Measurements from ENCODE around the gene KCTD21. TPM values are rescaled to one million over a fixed set of nuclear protein-coding genes. Genes with fewer than 3 reads are reported as not detected.
A peak's percentile ranks its signal among the peaks of the same experiment; 100 is the strongest.

Gene KCTD21
- total and polyA plus RNA-seq, 4 donors, result 5.8 to 12.6 (median 9.2) TPM

GRCh38 chr11:78163828-78164227 is 24.6 kb downstream of the KCTD21 start:
- Histone ChIP-seq H3K27me3 (ENCODE audit: control insufficient read depth in 4 of 4, insufficient read depth in 4 of 4, low read length in 3 of 4) (no peaks in the 10 kb centered on the region), H3K9me3 (ENCODE audit: control insufficient read depth in 4 of 4, low read length in 3 of 4) (no peaks in the 10 kb centered on the region), H3K4me3 (ENCODE audit: low read depth in 1 of 3, low read length in 3 of 3) (no peak overlapping the region), H3K4me1 (ENCODE audit: control insufficient read depth in 4 of 4, insufficient read depth in 4 of 4, low read length in 3 of 4) (peaks cover 21 to 67% (median 56%) of the 10 kb centered on the region in 4 donors), H3K36me3 (ENCODE audit: control insufficient read depth in 4 of 4, insufficient read depth in 3 of 4, low read depth in 1 of 4, low read length in 3 of 4) (no peaks in the 10 kb centered on the region), H3K9ac (ENCODE audit: low read depth in 1 of 2, low read length in 2 of 2) (peak overlapping the region; percentile 15 to 29), H3K27ac (ENCODE audit: low read depth in 1 of 2, low read length in 2 of 2) (peak overlapping the region; percentile 23 to 61)
- no peak for TF ChIP-seq FOXA1 (IDR thresholded peaks at IDR 0.05)
- TF ChIP-seq EGR1 (IDR thresholded peaks at IDR 0.05; ENCODE audit: low read depth in 2 of 2), result peak in 1 of 2 donors; percentile 56
- TF ChIP-seq TAF1 (conservative IDR thresholded peaks at IDR 0.05), result no peak
- TF ChIP-seq ATF3 (IDR thresholded peaks at IDR 0.05), result peak; percentile 20
- peak; percentile 20 for TF ChIP-seq HNF4G (IDR thresholded peaks at IDR 0.05)
- no peak for TF ChIP-seq GABPA (IDR thresholded peaks at IDR 0.05 in 1 of 2, conservative IDR thresholded peaks at IDR 0.05 in 1 of 2)
- peak; percentile 46 to 56 for TF ChIP-seq HNF4A (conservative IDR thresholded peaks at IDR 0.05)
- TF ChIP-seq REST (IDR thresholded peaks at IDR 0.05), result no peak
- peak; percentile 37 to 82 for TF ChIP-seq JUND (IDR thresholded peaks at IDR 0.05)
- peak; percentile 20 for TF ChIP-seq MAX (IDR thresholded peaks at IDR 0.05)
- peak; percentile 77 for TF ChIP-seq SP1 (IDR thresholded peaks at IDR 0.05)
- TF ChIP-seq RXRA (IDR thresholded peaks at IDR 0.05), result peak; percentile 91 to 92
- TF ChIP-seq ZBTB33 (IDR thresholded peaks at IDR 0.05), result no peak
- no peak for TF ChIP-seq CTCF (IDR thresholded peaks at IDR 0.05; ENCODE audit: low read depth, low read length, missing input control)
- TF ChIP-seq FOXA2 (IDR thresholded peaks at IDR 0.05), result no peak
- peak; percentile 16 to 40 for TF ChIP-seq RAD21 (IDR thresholded peaks at IDR 0.05)
- peak; percentile 33 for TF ChIP-seq YY1 (IDR thresholded peaks at IDR 0.05)
- peak; percentile 32 for TF ChIP-seq NR2F2 (IDR thresholded peaks at IDR 0.05)
- WGBS, result 18% methylated on average over 2 of the region's 2 CpGs
- no peak for DNase-seq (ENCODE audit: low spot score)
